Measurements from ENCODE around the gene SLC26A5. TPM values are rescaled to one million over a fixed set of nuclear protein-coding genes. Genes with fewer than 3 reads are reported as not detected.

The SLC26A5 gene
- total and polyA plus RNA-seq, 10 of the 15 experiments (the other 5 are each of a cell fraction or from before 2014, with no cell fraction given) = 0.03 TPM; not detected in 9

DNA sequence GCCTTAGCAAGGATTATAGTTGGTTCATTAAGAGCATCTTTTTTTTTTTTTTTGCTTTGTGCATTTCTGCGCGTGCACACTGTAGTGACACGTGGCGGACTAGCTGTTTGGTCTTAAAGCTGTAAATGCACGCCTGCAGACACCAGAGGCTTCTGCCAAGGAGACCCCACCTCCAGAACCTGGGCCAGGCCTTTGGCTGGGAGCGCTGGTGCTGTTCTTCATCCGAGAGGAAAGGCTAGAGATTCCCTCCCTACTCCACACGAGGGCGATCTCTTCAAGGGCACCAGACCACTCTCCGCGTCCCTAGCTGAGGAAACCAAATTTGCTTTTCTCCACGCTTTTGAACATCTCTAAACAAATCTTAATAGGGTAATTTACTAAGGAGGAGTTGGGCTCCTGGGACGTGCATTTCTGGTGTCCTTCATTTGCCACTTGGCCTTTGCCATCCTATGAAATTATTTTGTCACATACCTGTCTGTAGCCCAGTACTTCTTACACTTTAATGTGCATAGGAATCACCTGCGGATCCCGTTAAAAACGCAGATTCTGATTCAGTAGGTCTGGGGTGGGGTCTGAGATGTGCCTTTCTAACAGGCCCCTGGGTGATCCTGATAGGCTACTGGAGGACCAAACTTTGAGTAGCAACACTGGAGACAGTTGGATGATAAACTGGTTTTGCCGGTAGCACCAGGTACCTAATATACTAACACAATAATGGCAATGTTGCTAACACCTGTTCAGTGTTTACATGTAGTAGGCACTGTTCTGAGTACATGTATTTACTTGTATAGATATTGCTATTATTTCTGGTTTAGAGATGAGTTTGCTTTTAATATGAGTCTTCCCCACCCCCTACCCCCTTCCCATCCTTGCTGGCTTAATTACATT is 1.3 kb upstream of the SLC26A5 start:
- Histone ChIP-seq H3K4me1 (ENCODE audit: control insufficient read depth, insufficient read depth, low read length) (no peaks in the 10 kb centered on the region), H4K20me1 (ENCODE audit: control insufficient read depth, insufficient read depth) (no peaks in the 10 kb centered on the region), H3K9me3 (replicated peaks; ENCODE audit: control insufficient read depth, insufficient read depth, low read length) (no peaks in the 10 kb centered on the region), H3K4me3 (no peak overlapping the region), H2AFZ (ENCODE audit: control insufficient read depth, low read depth, low read length) (no peak overlapping the region), H3K27me3 (replicated peaks in 1 of 2; ENCODE audit: control insufficient read depth in 2 of 2, insufficient read depth in 2 of 2, low read length in 1 of 2) (peaks cover 7 to 9% of the 10 kb centered on the region in 2 experiments), H3K79me2 (ENCODE audit: control insufficient read depth, insufficient read depth, low read length) (no peaks in the 10 kb centered on the region), H3K36me3 (ENCODE audit: control insufficient read depth in 2 of 2, insufficient read depth in 2 of 2, low read length in 1 of 2) (no peaks in the 10 kb centered on the region), H3K9ac (ENCODE audit: control insufficient read depth, insufficient read depth, low read length) (no peak overlapping the region), H3K4me2 (ENCODE audit: control insufficient read depth, insufficient read depth) (no peak overlapping the region), H3K27ac (ENCODE audit: control insufficient read depth, insufficient read depth) (no peak overlapping the region)
- RAD21 ChIA-PET (ENCODE audit: unreplicated experiment) = interaction anchor here (0.8 kb wide), 1 partner anchor 15 kb away, joined by 3 read pairs; no protein-coding TSS in a partner anchor
- CTCF ChIA-PET = interaction anchor here (1.1 kb wide), 1 partner anchor 16 kb away, joined by 6 read pairs; no protein-coding TSS in a partner anchor
- ATAC-seq = peak; percentile 92
- no peak for TF ChIP-seq MTA3 (IDR thresholded peaks at IDR 0.05; ENCODE audit: borderline replicate concordance, low read length)
- no peak for TF ChIP-seq ESRRA (IDR thresholded peaks at IDR 0.05; ENCODE audit: low read length)
- TF ChIP-seq SMC3 (IDR thresholded peaks at IDR 0.05; ENCODE audit: borderline replicate concordance, low read length) = peak; percentile 39; the same call in 1 of the 2 replicates
- TF ChIP-seq, protein P1, sequence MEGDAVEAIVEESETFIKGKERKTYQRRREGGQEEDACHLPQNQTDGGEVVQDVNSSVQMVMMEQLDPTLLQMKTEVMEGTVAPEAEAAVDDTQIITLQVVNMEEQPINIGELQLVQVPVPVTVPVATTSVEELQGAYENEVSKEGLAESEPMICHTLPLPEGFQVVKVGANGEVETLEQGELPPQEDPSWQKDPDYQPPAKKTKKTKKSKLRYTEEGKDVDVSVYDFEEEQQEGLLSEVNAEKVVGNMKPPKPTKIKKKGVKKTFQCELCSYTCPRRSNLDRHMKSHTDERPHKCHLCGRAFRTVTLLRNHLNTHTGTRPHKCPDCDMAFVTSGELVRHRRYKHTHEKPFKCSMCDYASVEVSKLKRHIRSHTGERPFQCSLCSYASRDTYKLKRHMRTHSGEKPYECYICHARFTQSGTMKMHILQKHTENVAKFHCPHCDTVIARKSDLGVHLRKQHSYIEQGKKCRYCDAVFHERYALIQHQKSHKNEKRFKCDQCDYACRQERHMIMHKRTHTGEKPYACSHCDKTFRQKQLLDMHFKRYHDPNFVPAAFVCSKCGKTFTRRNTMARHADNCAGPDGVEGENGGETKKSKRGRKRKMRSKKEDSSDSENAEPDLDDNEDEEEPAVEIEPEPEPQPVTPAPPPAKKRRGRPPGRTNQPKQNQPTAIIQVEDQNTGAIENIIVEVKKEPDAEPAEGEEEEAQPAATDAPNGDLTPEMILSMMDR (IDR thresholded peaks at IDR 0.05 in 2 of 3, conservative IDR thresholded peaks at IDR 0.05 in 1 of 3; ENCODE audit: control insufficient read depth in 2 of 3, extremely low read depth in 1 of 3, insufficient read depth in 1 of 3, low read depth in 3 of 3, low read length in 3 of 3) = peak; percentile 65 to 76 (median 67)
- TF ChIP-seq CREB1 (IDR thresholded peaks at IDR 0.05; ENCODE audit: low read depth) = no peak
- TF ChIP-seq ZZZ3 (IDR thresholded peaks at IDR 0.05; ENCODE audit: control insufficient read depth, insufficient read length, low read depth) = no peak
- TF ChIP-seq RUNX3 (IDR thresholded peaks at IDR 0.05; ENCODE audit: low read length) = no peak
- TF ChIP-seq RAD21 (IDR thresholded peaks at IDR 0.05; ENCODE audit: insufficient read depth, low read depth, low read length) = peak; percentile 64
- BruUV-seq (replicated peaks) = no TSS peak
- intact Hi-C loops (cut with micrococcal nuclease; ENCODE audit: unreplicated experiment) (no loop called here), in situ Hi-C loops (cut with MboI) (no loop called here)
- no peak for DNase-seq (ENCODE audit: low read depth, low spot score)
- FAIRE-seq = peak; percentile 74
- WGBS (ENCODE audit: insufficient coverage, insufficient replicate concordance, low lambda C conversion rate, missing lambda C conversion rate) = 21% methylated on average over 17 of the region's 17 CpGs
- SMC1A ChIA-PET (ENCODE audit: uncharacterized antibody, unreplicated experiment) = interaction anchor here (0.6 kb wide), 2 partner anchors 14 to 300 kb away, joined by 3 to 4 read pairs; no protein-coding TSS in a partner anchor
- POLR2A ChIA-PET = no interaction called here

Data from GM12878 (cell line).